AG09319 (cell line): Measurements from ENCODE around the gene ARID1A.

ENCODE experiments used
- DNase-seq: peaks from one replicate; pipeline ENCODE4 v3.0.0-alpha.2; 2010; ENCODE audit warnings: low read depth; ENCODE audit errors: extremely low read depth
- TF ChIP-seq, protein P1 (sequence below): IDR thresholded peaks from 2 replicates; pipeline ENCODE4 v1.5.1; 2011; ENCODE audit warnings: low read depth, mild to moderate bottlenecking, inconsistent platforms, low read length, moderate library complexity

ARID1A gene

DNA sequence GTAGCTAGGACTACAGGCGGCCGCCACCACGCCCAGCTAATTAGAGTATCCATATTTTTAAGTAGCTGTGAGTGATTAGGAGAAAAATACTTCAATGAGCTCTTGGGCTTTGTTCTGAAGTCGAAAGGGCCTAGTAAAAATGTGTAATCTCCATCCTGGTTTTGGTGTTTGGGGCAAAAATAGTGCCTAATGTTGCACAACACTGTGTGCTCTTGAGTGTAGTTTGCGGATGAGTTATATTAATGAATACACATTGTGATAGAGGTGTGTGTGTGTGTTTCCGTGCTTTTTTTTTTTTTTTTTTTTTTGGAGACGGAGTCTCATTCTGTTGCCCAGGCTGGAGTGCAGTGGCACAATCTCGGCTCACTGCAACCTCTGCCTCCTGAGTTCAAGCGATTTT is 6.3 kb upstream of the ARID1A start:
- no peak for DNase-seq
- TF ChIP-seq, protein P1, sequence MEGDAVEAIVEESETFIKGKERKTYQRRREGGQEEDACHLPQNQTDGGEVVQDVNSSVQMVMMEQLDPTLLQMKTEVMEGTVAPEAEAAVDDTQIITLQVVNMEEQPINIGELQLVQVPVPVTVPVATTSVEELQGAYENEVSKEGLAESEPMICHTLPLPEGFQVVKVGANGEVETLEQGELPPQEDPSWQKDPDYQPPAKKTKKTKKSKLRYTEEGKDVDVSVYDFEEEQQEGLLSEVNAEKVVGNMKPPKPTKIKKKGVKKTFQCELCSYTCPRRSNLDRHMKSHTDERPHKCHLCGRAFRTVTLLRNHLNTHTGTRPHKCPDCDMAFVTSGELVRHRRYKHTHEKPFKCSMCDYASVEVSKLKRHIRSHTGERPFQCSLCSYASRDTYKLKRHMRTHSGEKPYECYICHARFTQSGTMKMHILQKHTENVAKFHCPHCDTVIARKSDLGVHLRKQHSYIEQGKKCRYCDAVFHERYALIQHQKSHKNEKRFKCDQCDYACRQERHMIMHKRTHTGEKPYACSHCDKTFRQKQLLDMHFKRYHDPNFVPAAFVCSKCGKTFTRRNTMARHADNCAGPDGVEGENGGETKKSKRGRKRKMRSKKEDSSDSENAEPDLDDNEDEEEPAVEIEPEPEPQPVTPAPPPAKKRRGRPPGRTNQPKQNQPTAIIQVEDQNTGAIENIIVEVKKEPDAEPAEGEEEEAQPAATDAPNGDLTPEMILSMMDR = no peak

DNA sequence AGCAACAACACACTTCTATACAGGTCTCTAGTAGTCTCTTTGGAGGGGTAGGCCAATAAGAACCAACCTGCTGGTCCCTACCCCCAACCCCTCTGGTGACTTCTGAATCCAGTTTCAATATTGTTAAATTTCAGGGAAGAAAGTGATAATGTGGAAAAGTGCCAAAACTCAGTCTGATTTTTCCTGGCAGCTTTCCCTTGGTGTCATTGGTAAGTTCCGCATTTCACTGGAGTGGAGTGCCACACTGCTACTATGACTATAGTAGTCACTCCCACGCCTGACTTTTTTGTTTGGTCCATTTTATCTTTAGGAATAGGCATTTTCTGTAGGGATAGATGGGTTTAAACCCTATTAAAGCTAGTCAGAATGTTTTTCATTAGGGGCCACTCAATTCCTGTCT is 5.7 kb upstream of the ARID1A start:
- DNase-seq = no peak
- TF ChIP-seq, protein P1 = no peak

DNA sequence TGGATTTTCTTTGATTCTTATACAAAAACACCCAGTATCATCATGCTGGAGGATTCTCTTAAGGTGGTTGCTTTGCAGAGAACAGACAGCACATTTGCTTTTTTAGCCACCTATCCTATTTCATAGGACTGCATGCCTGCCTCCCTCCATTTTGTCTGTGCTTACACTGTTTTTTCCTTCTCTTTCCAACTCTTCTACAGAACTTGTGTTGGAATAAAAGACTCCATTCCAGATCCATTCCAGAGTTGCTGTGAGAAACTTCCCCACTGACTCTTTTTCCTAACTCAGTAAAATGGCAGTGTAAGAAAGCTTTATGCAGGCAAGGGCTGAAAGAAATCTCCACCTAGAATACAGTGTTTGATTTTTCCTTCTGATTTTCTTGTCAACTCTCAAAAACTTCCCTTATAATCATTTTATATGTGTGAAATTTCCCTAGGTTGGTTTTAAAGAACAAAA is 5.2 kb upstream of the ARID1A start:
- TF ChIP-seq, protein P1 = no peak
- DNase-seq = no peak

DNA sequence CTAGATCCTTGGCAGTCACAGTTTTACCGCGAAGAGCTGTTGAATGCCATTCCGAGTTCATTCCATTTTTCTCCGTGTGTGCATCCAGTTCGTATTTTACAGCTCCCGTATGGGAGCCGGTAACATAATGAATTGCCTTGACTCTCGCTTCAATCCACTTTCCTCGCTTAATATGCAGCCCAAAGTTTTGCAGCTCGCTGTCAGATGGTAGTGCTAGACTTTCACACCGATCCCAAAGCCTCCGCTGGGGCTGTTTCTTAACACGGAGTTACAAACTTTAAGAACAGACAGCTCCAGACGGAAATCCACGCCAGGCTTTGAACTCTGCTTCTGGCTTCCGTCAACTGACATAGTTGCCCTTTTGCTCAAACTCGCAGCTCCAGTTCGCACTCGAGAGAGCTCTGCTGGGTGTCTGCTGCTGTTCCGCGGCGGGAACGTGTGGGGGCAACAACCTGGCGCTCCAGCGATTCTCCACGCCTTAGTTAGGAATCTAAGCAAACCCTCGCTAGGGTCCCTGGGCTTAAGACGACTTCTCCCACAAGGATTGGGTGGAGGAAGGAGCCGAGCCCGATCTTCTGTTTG is 3.5 kb upstream of the ARID1A start:
- TF ChIP-seq, protein P1 = peak; percentile 14
- DNase-seq = peak; percentile 77

DNA sequence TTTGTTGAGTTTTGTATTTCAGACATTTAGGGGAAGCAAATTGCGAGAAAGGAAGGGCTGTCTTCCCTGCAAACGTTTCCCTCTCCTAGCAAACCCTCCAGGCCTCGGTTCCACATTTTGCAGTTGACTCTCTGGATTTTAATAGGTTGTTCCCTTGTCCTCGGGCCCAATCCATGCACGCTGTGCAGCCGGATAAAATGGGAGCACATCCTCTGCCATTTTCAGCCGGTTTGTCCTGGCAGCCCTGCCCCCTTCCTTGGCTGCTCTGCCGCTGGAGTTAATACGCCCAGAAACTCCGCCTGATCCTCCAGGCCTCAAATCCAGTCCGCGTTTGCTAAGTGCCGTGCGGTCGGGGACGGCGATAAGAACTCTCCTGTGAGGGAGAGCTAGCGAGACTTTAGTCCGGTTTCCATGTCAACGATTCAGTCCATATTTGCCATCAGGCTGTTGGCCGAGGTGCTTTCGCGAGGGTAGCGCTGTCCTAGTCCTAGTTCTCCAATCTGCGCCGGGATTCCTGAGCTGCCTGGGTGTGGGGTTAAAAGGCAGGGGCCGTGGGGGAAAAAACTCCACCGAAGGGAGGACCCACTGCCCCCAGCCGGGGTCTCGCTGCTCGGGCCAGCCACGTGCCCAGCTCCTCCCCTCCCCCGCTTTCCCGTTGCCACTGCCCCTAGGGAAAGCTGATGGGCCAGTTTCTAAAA is 2.9 kb upstream of the ARID1A start:
- TF ChIP-seq, protein P1 = no peak
- DNase-seq = peak; percentile 97

DNA sequence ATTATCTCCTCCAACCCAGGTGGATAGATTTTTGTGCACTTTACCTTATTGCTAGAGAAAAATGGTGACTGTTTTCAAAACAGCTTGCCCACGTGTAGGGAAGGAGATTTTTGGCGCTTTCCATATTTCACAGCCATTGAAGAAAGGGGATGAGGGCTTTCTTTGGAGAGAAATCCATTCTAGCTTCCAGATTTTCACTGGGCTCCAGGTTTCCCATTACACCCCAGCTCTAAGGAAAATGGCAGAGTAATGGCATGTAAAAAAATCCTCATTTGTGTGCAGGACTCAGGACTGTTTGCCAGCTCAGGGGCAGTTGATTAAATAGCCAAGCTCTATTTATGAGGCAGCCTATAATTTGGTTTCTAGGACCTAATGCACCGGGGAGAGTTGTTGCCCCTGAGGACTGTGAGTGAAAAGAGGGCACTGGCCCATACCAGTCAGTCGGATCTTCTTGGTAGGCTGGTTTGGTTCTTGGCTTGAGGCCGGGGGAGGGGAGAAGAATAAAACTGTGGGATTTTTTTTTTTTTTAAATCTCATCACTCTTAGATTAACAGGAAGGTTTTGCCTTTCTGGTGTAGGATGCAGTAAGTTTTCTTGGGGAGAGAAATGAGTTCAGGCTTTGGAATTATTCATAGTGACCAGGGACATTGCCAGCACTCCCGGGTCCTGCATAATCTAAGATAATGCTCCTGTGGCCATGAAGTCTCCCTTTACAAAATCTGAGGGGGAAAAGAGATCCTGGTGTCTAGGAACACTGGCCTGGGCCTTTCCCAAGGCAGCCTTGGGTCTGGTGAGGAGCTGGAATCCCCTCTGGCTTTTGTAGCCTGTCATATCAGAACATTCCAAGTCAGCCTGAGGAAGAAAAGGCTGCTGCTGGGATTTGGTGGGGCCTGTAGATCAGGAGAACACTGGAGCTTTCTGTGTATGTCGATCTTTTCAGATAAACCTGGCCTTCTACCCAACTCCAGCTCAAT is 1.9 kb upstream of the ARID1A start:
- DNase-seq = no peak
- TF ChIP-seq, protein P1 = no peak
